AG09319 (cell line): ENCODE data around the gene EXOC6B.

Experiments
- DNase-seq: peaks from one replicate; pipeline ENCODE4 v3.0.0-alpha.2; 2010; ENCODE audit warnings: low read depth; ENCODE audit errors: extremely low read depth
- TF ChIP-seq, protein P1 (sequence below): IDR thresholded peaks from 2 replicates; pipeline ENCODE4 v1.5.1; 2011; ENCODE audit warnings: low read depth, mild to moderate bottlenecking, inconsistent platforms, low read length, moderate library complexity

The EXOC6B gene

DNA sequence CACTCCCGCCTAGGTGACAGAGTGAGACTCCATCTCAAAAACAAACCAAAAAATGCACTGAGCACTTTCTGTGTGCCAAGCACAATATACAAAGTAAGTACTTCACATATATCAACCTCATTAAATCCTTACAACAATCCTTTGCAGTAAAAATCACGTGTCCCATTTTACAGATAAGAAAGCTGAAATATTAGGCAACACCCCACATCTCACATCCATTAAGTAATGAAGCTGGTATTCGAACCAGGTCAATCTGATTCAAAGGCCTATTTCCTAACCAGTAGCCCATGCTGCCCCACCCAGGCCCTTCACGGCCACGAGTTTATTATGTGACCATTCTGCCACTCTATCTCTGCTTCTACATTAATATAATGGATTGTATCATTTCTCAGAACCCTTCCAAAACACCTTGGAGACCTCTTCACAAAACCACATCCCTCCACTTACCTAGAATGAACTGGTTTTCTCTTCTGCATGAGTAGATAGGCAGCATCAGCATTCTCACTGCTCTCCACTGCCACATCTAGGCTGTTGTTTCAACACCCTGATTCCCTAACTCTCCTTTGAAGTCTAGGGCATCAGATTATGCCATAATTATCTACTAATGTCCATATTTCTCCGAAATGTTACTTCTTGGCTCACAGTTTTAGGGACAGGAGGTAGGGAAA lies 3.1 kb upstream of the EXOC6B start:
- DNase-seq = no peak
- TF ChIP-seq, protein P1, sequence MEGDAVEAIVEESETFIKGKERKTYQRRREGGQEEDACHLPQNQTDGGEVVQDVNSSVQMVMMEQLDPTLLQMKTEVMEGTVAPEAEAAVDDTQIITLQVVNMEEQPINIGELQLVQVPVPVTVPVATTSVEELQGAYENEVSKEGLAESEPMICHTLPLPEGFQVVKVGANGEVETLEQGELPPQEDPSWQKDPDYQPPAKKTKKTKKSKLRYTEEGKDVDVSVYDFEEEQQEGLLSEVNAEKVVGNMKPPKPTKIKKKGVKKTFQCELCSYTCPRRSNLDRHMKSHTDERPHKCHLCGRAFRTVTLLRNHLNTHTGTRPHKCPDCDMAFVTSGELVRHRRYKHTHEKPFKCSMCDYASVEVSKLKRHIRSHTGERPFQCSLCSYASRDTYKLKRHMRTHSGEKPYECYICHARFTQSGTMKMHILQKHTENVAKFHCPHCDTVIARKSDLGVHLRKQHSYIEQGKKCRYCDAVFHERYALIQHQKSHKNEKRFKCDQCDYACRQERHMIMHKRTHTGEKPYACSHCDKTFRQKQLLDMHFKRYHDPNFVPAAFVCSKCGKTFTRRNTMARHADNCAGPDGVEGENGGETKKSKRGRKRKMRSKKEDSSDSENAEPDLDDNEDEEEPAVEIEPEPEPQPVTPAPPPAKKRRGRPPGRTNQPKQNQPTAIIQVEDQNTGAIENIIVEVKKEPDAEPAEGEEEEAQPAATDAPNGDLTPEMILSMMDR = no peak

DNA sequence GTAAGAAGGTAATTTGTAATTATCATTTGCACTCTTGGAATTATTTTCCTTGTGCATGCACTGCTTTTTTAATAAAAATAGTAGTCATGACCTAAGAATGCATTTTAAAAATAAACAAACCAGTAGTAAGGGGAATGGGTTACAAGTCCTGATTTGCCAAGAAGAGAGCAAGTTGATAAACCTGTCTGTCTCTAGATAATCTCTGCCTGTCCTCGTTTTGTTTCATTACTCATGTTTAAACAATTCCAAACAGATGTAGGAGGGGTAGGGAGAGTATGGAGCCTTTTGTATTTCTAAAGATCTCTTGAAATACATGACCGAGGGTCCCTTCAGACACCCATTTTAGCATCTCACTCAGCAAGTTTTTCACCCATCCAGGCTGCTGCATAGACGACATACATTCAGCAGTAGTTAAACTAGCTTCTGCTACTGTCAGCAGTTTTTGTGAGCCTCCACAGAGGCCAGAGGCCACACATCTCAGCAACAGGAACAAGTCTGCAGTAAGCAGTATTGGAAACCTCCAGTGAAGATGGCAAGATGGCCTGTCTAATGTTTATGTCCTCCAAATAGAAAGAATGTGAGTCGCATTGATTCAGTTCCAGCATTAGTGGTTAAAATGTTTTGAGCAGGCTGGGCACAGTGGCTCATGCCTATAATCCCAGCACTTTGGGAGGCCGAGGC lies 2.3 kb upstream of the EXOC6B start:
- TF ChIP-seq, protein P1 = no peak
- peak; percentile 24 for DNase-seq

DNA sequence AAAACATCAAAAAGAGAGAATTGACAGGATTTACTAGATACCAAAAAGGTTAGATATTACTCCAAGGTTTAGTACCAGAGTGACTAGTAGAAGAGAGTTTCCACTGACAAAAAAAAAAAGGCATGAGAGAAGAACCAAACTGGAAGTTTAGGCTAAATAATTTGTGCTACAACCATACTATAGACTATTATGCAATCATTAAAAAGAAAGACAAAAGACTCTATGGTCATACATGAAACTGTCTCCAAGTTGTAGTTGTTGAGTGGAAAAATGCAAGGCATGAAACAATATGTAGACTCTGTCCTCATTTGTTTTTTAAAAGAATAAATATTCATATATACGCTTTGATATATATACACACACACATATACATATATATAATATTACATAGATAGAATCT lies 1.7 kb upstream of the EXOC6B start:
- TF ChIP-seq, protein P1 = no peak
- no peak for DNase-seq

DNA sequence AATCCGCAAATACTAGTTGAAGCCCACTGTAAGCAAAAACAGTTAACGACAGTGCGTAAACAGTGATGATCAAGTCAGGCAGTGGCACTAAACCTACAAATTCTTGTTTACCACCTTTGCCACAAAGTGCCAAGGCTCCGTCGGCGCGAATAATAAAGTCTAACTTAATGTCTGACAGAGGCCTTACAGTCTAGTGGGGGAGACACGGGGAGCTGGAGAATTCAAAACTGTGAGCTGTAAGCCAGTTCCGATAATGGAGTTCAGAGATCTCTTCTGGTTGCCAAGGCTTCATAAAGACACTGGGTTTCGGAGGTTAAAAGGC lies 284 bp upstream of the EXOC6B start:
- TF ChIP-seq, protein P1 = no peak
- no peak for DNase-seq

DNA sequence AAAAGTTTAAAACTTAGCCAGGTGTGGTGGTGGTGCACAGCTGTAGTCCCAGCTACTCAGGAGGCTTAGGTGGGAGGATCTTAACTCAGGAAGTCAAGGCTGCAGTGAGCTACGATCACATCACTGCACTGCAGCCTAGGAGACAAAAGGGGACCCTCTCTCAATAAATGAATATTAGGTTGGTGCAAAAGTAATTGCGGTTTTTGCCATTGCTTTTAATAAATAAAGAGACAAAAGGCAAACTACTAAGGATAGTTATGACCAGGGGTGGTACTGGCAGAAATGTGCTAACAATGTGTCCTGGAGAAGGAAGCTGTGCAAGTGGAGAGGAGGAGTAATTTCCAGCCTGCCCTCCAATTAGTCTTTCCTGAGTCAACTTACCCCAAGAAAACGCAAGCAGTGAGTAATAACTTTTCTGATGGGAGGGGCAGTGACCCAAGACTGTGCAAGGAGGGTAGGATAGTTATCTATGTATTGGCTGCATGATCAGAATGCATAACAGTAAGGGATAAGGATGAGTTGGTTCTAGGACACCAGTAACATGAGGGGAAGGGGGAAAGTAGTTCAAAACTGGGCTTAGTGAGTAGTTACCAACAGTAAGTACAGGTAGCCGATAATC lies 1.5 kb downstream of the EXOC6B start:
- peak; percentile 30 for DNase-seq
- TF ChIP-seq, protein P1 = no peak

DNA sequence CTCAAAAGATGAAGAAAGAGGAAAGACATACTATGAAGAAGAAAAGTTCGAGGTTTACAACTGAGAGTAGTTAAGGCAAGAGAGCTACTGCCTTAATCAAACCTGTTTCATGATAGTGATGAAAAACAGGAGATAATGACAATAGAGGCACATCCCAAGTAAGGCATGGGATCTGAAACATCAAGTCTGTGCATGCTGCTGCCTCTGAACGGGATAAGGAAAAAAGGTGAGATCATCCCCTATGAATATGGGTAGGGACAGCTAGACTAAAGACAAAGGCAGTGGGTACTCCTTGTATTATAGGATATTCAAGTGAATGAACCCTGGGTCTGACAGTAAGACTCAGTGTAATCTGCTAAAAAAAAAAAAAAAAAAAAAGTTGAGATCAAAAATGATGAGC lies 3.0 kb downstream of the EXOC6B start:
- no peak for DNase-seq
- TF ChIP-seq, protein P1 = no peak

DNA sequence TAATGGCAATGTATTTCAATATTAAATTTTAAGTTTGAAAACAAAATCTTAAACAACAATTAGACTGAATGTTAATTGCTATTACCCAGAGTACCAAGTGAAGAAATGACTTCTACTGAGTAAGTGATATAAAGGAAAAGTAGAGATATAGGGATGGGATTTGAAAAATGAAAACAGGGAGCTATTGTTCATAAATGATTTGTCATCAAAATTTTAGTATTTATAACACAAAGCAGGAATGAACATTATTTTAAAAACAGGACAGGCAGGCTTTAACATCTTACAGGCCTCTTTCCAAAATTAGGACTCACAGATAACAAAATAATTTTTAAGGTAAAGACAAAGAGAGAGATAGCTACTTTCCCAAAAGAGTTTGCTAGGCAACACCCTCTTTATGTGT lies 3.9 kb downstream of the EXOC6B start:
- TF ChIP-seq, protein P1 = no peak
- no peak for DNase-seq
